GM19238 (cell line): ENCODE results near the gene KCNMA1.

Experiments used
- DNase-seq: peaks from one replicate; pipeline ENCODE4 v3.0.0; 2011; ENCODE audit warnings: low spot score; ENCODE audit not compliant: insufficient read length

Gene KCNMA1

DNA sequence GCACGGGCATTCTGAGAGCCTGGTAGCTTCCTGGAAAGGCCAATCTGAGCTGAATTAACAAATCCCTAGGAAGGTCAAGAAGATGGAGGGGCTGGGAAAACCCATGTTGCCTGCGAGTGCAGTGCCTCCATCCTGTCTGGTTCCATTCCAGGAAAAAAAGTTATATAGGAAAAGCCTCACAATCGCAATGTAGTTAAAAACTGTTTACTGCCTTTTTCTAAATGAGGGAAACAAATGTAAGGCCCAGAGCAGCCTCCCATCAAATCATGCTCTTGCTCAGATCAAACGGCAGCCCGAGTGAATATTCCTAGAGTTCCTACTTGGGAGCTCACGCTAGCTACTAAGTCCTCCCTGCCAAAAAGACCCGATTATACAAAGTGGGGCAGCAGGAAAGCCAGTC lies 179.9 kb downstream of the KCNMA1 start:
- DNase-seq = no peak

DNA sequence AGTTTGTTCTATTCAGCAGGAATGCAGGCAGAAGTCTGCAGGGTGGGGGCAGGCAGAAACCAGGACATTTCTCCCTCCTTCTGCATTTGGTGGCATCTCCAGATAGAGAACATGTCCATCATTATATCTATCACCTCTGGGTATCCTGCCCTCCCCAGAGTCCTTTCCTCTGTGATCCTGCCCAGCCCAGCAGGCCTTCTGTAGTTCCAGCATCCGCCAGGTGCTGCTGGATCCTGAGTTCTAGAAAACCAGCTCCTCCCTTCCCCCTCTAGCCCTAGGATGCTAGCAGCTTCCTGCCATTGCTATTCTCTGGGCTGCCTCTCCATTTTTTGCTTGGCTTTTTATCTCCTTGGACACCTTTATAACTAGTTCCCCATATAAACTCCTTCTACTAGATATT lies 180.3 kb downstream of the KCNMA1 start:
- no peak for DNase-seq

DNA sequence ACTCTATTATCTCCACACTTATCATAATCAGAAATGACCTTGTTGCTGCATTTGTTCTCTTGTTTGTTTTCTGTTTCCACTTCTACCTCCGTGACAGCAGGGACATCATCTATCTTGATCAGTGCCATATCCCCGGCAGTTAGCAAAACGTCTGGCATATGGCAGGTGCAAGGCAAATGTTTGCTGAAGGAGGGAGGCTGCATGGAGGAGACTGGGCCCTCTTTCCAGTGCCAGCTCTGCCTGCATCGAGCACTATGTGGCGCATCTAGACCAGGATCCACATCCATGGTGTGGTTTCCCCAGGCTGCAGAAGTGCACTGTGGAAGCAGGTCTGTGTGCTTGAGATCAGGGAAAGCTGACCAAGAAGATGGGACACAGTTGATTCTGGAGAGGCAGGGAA lies 181.2 kb downstream of the KCNMA1 start:
- no peak for DNase-seq

DNA sequence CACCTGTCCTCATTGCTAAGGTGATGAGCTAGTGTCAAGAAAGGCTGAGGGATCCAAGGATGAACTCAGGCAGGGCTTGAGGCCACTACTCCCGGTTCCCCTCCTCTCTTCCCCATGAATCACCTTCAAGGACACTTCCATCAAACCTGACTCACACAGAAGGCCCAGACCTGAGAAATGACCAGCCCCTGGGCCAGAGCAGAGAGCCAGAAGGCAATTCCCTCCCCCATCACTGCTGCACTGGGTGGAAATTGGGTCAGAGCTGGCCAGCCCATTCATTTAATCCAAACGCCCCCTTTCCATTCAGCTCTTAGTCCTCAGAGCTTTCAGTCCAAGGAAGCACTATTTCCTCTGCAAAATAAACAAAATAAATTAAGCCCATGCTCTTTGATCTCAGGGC lies 182.0 kb downstream of the KCNMA1 start:
- DNase-seq = no peak

DNA sequence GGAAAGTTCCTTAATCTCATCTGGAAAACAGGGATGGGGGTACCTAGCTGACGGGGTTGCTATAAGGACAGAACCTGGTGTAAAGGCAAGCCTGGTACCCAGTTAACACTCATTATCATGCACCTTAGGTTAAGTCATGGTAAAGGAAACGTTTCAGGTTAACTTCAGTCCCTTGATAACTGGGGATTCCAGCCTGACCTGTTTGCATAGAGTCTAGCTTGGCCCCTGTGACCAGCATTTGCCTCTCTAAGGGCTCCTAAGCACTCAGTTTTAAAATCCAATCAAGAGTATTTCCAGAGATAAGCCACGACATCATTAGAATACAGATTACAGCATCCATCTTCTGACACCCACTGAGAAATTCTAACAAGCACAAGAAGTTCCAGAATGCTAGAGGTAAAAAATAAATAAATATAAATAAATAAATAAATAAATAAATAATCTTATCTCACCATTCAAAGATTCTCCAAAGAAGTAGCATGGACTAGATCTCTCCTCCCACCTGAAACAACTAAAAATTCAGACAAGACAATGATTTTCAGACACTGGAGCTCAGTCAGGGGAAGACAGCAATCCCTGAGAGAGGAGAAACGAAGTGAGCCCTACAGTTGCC lies 184.6 kb downstream of the KCNMA1 start:
- DNase-seq = no peak

DNA sequence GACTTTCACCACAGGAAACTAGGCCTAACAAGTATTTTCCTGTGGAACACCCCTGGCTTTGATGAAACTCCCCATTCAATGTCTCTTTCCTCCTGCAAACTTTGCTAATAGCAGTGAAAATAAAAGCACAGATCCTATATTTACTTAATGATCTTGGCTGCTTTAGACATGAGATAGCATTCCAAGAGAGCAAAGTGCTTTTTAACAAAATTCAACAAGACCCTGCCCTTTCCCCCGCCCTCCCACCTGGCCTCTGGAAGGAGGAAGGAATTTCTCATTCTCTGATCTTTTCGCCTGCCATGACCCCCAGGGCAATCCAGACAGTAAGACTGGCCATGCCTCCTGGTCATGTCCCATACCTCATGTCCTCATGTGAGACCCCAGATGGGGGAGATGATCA lies 185.7 kb downstream of the KCNMA1 start:
- DNase-seq = no peak

DNA sequence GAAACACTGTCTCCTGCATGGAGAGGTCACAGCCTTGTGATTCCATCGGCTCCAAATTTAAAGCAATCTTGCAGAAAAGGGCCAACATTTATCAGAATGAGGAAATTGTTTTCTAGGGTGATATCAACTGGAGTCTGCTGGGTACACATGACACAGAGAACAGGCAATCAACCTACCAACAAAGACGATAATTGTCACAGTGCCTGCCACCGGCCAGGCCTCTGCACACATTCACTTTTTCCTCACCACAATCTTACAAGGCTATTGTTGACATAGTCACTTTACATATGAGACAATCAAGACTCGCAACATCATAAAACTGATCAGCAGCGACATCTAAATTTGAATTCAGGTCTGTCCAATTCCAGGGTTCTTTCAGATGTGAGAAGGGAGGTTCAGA lies 189.4 kb downstream of the KCNMA1 start:
- DNase-seq = no peak

DNA sequence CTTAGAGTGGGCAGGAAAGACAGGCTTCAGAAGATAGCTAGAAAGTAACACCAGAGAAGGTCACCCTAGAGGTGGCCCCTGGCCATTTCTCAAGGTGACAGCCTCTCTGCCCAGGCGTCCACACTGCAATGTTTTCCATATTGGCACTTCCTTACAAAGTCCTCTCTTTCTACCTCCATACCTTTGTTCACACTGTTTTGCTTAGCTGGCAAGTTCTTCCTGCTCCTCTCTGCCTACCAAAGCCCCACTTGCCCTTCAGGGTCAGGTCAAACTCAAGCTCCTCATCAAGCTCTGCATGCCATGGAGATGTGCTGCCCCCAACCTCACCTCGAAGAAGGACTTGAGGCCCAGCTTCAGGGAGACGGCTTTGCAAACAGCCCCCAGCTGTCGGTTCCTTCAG lies 190.9 kb downstream of the KCNMA1 start:
- no peak for DNase-seq

DNA sequence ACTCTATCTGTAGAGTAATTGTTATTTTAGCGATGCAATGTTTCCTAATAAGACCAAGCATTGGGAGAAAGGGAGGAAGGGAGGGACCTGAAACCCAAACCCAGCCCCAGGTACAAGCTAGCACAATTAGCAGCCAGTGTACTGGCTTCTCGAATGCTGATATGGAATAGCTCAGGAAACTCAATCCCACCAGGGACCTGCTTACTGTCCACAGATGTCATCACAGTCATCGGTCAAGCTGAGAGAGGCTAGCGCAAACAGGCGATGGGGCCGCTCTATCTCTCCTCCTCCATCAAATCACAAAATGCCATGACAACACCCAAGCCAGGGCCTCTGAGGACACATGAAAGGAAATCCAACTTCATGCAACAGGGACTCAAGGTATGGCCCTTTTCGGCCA lies 192.1 kb downstream of the KCNMA1 start:
- DNase-seq = no peak

DNA sequence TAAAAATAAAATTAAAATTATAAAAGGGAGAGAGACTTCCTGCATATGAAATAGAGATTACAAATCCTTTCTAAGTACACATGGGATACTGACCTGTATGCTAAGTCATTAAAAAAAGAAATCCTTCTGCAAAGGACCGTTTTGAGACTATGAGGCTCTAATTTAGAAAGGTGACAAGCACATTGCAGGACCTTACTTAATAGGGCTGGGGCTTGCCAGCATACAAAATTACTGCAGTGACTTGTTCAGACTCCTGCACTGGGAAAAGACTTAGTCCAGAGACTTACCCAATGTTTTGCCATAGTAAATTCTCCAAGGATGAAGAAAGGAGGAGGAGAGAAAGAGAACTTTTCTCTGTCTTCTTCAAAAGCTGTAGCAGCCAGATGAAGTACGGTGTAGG lies 193.6 kb downstream of the KCNMA1 start:
- no peak for DNase-seq

DNA sequence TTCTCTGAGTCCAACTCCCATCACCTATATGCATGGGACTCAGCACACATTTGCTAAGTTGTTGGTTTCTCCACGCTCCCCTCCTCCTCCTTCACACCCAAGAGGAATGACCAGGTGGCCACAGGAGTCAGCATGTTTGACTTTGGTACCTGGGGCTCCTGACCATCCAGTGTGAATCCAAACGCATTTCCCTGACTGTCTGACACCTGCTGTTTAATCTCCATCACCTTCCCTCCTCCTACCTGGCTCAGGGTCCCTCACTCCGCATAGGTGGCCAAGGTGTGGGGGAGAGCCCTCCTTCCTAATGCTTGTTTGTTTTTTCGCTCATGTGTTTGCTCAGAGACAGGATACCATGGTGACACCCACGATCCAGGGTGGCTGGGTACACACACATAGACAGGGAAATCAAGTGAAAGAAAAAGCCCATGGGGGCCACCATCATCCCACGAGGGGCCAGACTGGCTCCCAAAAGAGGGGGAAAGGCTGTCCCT lies 194.9 kb downstream of the KCNMA1 start:
- no peak for DNase-seq

DNA sequence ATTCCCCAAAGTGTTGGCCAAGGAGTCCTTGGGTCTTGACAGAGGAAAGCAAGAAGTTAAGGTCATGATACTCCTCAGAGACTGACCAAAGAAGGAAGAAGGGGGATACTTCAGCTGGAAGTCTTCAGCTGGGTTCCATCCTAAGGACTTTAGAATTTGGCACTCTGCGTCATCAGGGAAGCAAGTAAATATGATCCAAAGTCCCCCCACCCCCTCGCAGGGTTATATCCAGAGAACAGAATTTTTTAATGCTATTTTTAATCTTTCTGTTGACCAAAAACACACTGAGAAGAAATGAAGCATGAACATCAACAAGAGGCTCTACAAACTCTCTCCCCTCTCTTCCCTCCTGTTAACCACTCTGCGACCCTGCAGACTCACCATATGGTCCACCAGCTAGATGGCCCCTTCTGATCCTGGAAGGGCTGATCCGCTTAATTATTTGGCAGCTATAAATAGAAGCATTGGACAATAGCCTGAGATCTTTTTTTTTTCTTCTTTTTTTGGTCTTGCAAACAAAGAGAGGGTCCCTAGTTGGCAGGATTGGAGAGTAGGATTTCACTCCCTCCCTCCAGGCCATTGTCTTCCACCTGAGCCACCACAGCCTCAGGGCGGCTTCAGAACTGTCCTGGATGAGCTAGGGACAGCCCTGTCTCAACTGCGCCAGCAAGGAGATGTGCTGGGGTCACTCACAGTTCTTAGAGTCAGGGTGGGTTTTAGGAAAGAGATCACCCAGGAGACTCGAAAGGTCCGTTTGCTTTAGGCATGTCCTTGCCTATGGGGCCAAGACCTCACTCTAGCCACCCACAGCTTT lies 196.0 kb downstream of the KCNMA1 start:
- DNase-seq = no peak

DNA sequence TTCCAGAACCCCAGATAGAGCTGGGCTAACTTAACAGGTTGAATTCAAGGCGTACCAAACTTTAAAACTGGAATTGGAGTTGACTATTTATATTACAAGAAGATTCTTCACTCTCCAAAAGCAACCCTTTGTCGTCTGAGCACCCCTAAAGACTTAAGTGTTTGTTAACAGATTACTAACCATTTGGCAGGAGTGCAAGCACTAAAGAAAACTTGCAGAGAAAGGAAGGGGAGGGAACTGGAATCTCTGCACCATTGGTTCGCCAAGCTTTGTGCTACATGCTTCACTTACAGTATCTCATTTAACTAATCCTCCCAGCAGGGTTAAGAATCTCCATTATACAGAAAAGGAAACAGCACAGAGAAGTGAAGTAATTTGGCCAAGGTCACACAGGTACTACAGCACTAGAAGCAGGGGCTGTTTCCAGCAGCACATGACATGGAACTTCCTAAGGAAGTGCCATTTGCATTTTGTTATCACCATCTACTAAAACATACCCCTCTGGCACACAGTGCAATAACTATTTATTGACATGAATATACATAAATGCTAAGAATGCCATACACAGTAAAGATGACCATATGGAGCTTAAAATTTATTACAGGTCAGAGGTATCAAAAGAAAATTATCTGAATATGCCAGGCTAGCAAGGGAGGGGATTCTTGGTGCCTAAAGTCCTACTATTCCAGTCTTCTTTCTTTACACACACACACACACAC lies 201.2 kb downstream of the KCNMA1 start:
- DNase-seq = no peak

DNA sequence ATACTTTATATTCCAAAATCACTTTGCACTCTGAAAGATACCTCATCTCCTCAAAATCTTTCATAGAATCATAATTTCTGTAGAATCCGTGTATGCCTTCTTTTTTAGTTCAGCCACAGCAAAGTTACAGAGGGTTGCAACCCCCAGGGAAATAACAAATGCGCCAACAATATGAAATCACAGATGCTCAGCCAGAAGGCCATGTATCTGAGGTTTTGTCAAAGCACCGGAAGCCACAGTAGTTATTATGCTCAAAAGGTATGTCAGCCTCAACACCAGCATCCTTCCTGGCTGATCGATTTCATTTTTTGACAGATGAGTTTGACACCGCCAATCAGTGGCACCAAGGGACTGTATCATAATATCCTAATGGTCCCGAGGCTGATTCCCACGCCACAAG lies 204.1 kb downstream of the KCNMA1 start:
- no peak for DNase-seq

DNA sequence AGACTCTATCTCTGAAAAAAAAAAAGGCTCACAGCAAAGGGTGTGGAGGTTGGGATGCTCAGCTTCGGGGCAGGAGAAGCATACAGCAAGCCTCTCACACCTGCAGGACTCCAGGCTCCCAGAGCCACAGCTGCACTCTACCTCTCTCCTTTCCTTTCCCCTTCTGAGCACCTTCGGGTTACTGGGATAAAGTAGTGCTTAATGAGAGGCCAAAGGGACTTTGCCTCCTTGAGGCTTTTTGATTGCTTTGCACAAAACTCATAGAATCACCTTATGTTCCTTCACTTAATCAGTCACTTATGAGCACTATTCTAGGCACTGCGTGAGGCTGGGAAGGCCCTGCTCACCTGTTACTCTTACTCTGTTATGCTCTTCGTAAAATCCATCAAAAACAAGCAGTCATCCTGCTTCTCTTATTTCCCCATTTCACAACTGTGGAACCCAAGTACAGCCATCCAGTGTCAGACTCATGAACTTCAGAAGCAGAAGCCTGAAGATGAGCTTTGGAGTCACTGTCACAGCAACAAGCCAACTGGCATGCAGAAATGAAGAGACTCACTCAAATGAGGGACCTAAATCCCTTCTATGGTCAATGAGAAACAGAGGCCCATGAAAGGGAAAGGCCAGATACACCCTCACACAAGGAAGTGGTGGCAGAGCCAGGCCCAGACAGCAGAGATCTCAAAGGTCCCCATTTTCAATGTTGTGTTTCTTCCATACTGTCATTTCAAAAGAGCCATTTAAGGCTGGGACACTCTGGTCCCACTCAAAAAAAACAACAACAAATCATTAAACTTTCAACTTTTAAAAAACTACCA lies 205.4 kb downstream of the KCNMA1 start:
- DNase-seq = no peak

DNA sequence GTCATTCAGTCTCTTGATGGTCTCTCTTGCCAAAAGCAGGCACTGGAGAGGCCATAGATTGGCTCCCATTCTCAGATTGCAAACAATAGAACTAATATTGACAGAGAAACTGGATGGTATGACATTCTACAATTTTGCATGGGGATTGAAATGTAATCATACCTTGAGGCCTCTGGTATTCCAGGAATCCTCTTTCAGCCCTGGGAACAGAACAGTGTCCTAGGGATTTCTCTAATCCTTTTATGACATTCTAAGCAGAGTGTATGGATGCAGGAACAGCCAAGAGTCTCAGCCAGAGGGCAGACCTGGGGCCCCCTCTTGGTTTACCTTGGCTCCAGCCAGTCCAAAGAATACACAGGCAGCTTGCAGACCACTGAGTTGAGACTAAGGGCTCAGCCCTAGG lies 206.4 kb downstream of the KCNMA1 start:
- no peak for DNase-seq

DNA sequence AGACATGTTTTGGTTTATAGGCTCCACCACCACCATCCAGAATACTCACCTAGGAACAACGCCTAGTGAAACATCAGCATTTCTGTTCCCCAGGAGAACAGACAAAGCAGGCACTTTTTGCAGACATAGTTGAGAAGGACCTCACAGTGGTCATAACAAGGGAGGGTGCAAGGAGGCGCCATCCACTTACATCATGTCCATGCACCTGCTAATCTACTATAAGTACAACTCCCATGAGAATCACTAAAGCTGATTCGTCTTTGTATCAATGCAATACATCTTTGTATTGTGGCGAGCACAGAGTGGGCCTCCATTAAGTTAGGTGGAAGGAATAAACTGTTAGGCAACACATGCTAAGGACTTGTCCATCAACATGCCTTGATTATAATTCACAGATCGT lies 207.1 kb downstream of the KCNMA1 start:
- no peak for DNase-seq

DNA sequence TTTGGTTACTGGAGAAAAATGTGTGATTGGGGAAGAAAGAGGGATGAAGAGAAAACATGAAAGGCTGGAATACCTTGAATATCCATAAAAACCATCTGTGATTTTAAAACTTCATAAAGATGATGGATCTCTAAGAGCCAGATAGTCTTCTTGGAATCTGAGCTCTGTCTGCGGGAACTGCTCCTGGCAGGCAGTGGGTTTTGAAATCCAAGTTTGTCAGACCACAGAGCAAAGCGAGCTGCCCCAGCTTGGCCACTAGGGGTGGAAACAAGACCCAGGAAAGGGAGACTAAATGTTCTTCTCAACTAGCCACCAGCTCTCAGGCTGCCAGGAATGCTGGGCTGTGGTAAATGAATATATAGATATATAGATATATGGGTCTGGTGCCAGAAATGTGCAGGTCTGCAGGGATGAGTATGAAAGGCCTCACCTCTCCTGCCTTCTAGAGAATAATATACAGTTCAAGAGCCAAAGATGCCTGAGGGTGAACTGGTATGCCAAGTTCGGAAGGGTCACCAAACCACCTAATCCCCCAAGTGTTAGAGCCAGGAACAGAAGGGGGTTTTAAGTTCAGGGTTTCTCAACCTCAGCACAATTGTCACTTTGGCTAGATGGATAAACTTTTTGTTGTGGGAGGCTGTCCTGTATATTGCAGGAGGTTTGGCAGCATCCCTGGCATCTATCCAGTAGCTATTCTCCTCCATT lies 208.8 kb downstream of the KCNMA1 start:
- DNase-seq = no peak

DNA sequence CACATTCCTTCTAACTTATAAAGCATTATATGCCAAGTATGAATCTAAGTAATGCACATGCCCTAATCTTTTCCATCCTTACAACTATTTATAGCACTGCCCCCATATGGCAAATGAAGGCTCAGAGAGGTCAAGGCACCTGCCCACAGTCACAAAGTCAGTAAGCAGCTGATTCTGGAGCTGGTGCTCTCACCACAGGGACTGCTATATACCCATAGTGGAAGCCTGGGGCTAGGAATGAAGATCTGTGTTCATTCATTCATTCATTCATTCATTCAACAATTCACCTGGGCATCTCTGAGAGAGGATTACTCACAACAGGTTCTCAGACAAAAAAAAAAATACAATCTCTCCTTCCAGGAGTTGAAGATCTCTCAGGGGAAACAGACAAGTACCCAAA lies 213.4 kb downstream of the KCNMA1 start:
- no peak for DNase-seq

DNA sequence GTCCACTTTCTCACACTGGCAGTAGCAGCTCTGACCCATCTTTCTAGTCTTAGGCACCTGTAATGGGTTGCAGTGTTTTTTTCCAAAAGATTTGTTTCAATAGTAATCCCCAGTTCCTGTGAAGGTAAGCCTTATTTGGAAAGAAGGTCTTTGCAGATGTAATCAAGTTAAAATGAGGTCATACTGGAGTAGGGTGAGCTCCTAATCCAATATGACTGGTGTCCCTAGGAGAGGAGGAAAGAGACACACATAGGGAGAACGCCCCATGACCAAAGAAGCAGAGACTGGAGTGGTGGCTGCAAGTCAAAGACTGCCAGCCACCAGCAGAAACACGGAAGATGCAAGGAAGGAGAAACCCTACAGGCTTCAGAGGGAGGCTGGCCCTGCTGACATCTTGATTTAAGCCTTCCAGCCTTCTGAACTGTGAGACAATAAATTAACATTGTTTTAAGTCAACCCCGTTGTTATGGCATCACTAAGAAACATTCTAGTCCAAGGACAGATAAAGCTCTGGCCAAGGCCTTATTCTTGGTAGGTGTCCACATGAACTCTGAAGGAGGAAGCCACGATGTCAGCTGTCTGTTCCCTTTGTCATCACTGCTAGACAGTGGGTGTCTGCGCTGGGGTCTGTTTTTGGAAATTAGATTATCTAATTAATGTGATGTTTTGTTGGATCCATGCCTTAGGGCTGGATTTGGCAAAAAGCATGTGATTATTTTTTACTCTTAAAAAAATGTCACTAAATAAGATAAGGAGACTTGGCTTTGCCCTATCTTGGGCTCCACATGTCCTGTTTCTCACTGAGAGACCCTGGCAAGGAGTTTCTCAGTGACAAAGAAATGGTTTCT lies 214.9 kb downstream of the KCNMA1 start:
- DNase-seq = no peak
